Vagina (tissue), 2 donors: ENCODE data around the gene RIC8B.
"Not testable (repeated sequence)": the region's sequence is repeated elsewhere in the genome, so short reads cannot be mapped to it uniquely, and the experiment has no call there.

Source experiments
- CTCF ChIP-seq, 3 experiments: fragments of 450-650 bp in 2 of 3; fragments of 200-600 bp in 1 of 3; sonication (generic) in 1 of 3; IDR thresholded peaks; one replicate each; pipeline ENCODE4 v1.5.1; 2017 to 2019; ENCODE audit warnings: antibody characterized with exemption in 3 of 3, mild to moderate bottlenecking in 2 of 3, moderate library complexity in 2 of 3
- POLR2A ChIP-seq, 2 donors: fragments of 450-650 bp; IDR thresholded peaks; one replicate each; pipeline ENCODE4 v1.6.1; 2017; ENCODE audit warnings: antibody characterized with exemption in 2 of 2, mild to moderate bottlenecking in 2 of 2, moderate library complexity in 2 of 2
- POLR2AphosphoS5 ChIP-seq, 2 donors: sonication (generic); formaldehyde crosslinking; IDR thresholded peaks; one replicate each; pipeline ENCODE4 v1.9.0; 2017; ENCODE audit warnings: antibody characterized with exemption in 2 of 2, mild to moderate bottlenecking in 2 of 2, low read depth in 1 of 2; ENCODE audit not compliant: insufficient read depth in 1 of 2

- not testable (repeated sequence) for TF ChIP-seq CTCF (IDR thresholded peaks at IDR 0.05); POLR2A (IDR thresholded peaks at IDR 0.05); POLR2AphosphoS5 (IDR thresholded peaks at IDR 0.05; ENCODE audit: insufficient read depth in 1 of 2, low read depth in 1 of 2)
Observed at GRCh38 chr12:106921976-106922375, 147.5 kb downstream of the RIC8B start.
